Osteoblast (primary cell): ENCODE results near the gene ADAMTS14. TPM values are rescaled to one million over a fixed set of nuclear protein-coding genes. Genes with fewer than 3 reads are reported as not detected.
A peak's percentile ranks its signal among the peaks of the same experiment; 100 is the strongest.

ENCODE experiments used
- DNase-seq: peaks from one replicate; pipeline ENCODE4 v3.0.0; 2011; ENCODE audit warnings: low spot score, mixed read lengths; ENCODE audit not compliant: insufficient read length; ENCODE audit errors: missing footprints
- H2AFZ ChIP-seq: 2 replicates; pipeline ENCODE4 v1.6.0; 2011; ENCODE audit warnings: mild to moderate bottlenecking, low read length
- H3K27ac ChIP-seq: 2 replicates; pipeline ENCODE4 v1.5.1; 2011; ENCODE audit warnings: mild to moderate bottlenecking, low read depth, low read length, moderate library complexity
- H3K27me3 ChIP-seq: 2 replicates; pipeline ENCODE4 v1.6.0; 2012; ENCODE audit warnings: mild to moderate bottlenecking, control low read depth, inconsistent platforms, low read length, moderate library complexity; ENCODE audit not compliant: insufficient read depth
- H3K36me3 ChIP-seq: 2 replicates; pipeline ENCODE4 v1.5.1; 2011; ENCODE audit warnings: mild to moderate bottlenecking, low read length, control low read depth, moderate library complexity; ENCODE audit not compliant: insufficient read depth
- H3K4me1 ChIP-seq: 2 replicates; pipeline ENCODE4 v1.5.1; 2011; ENCODE audit warnings: mild to moderate bottlenecking, low read length, control low read depth, moderate library complexity; ENCODE audit not compliant: insufficient read depth
- H3K4me2 ChIP-seq: 2 replicates; pipeline ENCODE4 v1.6.0; 2011; ENCODE audit warnings: mild to moderate bottlenecking, low read length; ENCODE audit not compliant: insufficient read depth
- H3K4me3 ChIP-seq: fragments of 200-600 bp; sonication (generic); 3 replicates; pipeline ENCODE4 v1.5.1; 2012; ENCODE audit warnings: mild to moderate bottlenecking, low read length, inconsistent platforms; ENCODE audit not compliant: insufficient read depth
- H3K79me2 ChIP-seq: 2 replicates; pipeline ENCODE4 v1.6.0; 2012; ENCODE audit warnings: mild to moderate bottlenecking, low read length, control low read depth, inconsistent platforms; ENCODE audit not compliant: insufficient read depth
- H3K9me3 ChIP-seq: 2 replicates; pipeline ENCODE4 v1.5.1; 2011; ENCODE audit warnings: low read depth, low read length, control low read depth
- H4K20me1 ChIP-seq: 2 replicates; pipeline ENCODE4 v1.6.0; 2012; ENCODE audit warnings: mild to moderate bottlenecking, low read length, control low read depth; ENCODE audit not compliant: insufficient read depth
- CTCF ChIP-seq: IDR thresholded peaks from 2 replicates; pipeline ENCODE4 v1.5.1; 2011; ENCODE audit warnings: mild to moderate bottlenecking, low read depth, low read length, moderate library complexity; ENCODE audit errors: extremely low read depth
- total RNA-seq: library from RNA; depleted of rRNA; stranded (reverse); fragments of >200 nt; gene quantifications from 2 replicates; pipeline ENCODE4 v1.2.3, GENCODE V29; 2012

The ADAMTS14 gene
- total RNA-seq, 1 donor = 2.9 TPM

GRCh38 chr10:70694418-70695141 lies 22.3 kb downstream of the ADAMTS14 start:
- no peaks in the 10 kb centered on the region for H3K27me3 ChIP-seq
- peak overlapping the region; percentile 83 for H3K27ac ChIP-seq
- H3K79me2 ChIP-seq = no peaks in the 10 kb centered on the region
- H3K4me3 ChIP-seq = peak overlapping the region; percentile 8
- peak overlapping the region; percentile 63 for H3K4me2 ChIP-seq
- no peak for DNase-seq
- TF ChIP-seq CTCF = no peak
- H3K36me3 ChIP-seq = no peaks in the 10 kb centered on the region
- peaks cover 31% of the 10 kb centered on the region for H3K4me1 ChIP-seq
- no peaks in the 10 kb centered on the region for H3K9me3 ChIP-seq
- H4K20me1 ChIP-seq = peaks cover 3% of the 10 kb centered on the region
- no peak overlapping the region for H2AFZ ChIP-seq

- no peak overlapping the region for H2AFZ ChIP-seq
- H3K4me2 ChIP-seq = peak overlapping the region; percentile 63
- peak overlapping the region; percentile 3 for H3K4me3 ChIP-seq
- H3K27ac ChIP-seq = peak overlapping the region; percentile 83
- peaks cover 3% of the 10 kb centered on the region for H4K20me1 ChIP-seq
- no peak for DNase-seq
- no peaks in the 10 kb centered on the region for H3K27me3 ChIP-seq
- no peak for TF ChIP-seq CTCF
- peaks cover 31% of the 10 kb centered on the region for H3K4me1 ChIP-seq
- no peaks in the 10 kb centered on the region for H3K79me2 ChIP-seq
- H3K36me3 ChIP-seq = no peaks in the 10 kb centered on the region
- no peaks in the 10 kb centered on the region for H3K9me3 ChIP-seq
These were observed 23.1 kb downstream of the ADAMTS14 start for GRCh38 chr10:70695241-70696030.

GRCh38 chr10:70698211-70698610 lies 25.9 kb downstream of the ADAMTS14 start:
- H4K20me1 ChIP-seq = no peaks in the 10 kb centered on the region
- no peak overlapping the region for H3K4me3 ChIP-seq
- no peaks in the 10 kb centered on the region for H3K9me3 ChIP-seq
- DNase-seq = peak; percentile 68
- no peaks in the 10 kb centered on the region for H3K79me2 ChIP-seq
- peaks cover 29% of the 10 kb centered on the region for H3K4me1 ChIP-seq
- no peak overlapping the region for H3K4me2 ChIP-seq
- no peaks in the 10 kb centered on the region for H3K27me3 ChIP-seq
- no peak overlapping the region for H2AFZ ChIP-seq
- peaks cover 2% of the 10 kb centered on the region for H3K36me3 ChIP-seq
- TF ChIP-seq CTCF = no peak
- H3K27ac ChIP-seq = no peak overlapping the region

- Histone ChIP-seq H3K27ac (no peak overlapping the region), H3K4me3 (no peak overlapping the region), H3K79me2 (no peaks in the 10 kb centered on the region), H3K36me3 (peaks cover 2% of the 10 kb centered on the region), H2AFZ (no peak overlapping the region), H3K9me3 (no peaks in the 10 kb centered on the region), H3K27me3 (no peaks in the 10 kb centered on the region), H3K4me1 (peaks cover 19% of the 10 kb centered on the region), H4K20me1 (no peaks in the 10 kb centered on the region), H3K4me2 (no peak overlapping the region)
- no peak for TF ChIP-seq CTCF
- DNase-seq = peak; percentile 42
These were observed 26.9 kb downstream of the ADAMTS14 start for GRCh38 chr10:70699063-70699658.
